Measurements from ENCODE around the gene MAPKAP1.

- TF ChIP-seq EP300 (conservative IDR thresholded peaks at IDR 0.05; ENCODE audit: poor library complexity, severe bottlenecking) (no peak), POLR2AphosphoS5 (IDR thresholded peaks at IDR 0.05) (no peak), TAF1 (IDR thresholded peaks at IDR 0.05; ENCODE audit: low read depth) (no peak), EZH2 (IDR thresholded peaks at IDR 0.05; ENCODE audit: borderline replicate concordance, insufficient read depth, low read length, poor library complexity, severe bottlenecking) (no peak), RAD21 (conservative IDR thresholded peaks at IDR 0.05) (no peak), REST (IDR thresholded peaks at IDR 0.05; ENCODE audit: borderline replicate concordance) (no peak)
- TF ChIP-seq, protein P1, sequence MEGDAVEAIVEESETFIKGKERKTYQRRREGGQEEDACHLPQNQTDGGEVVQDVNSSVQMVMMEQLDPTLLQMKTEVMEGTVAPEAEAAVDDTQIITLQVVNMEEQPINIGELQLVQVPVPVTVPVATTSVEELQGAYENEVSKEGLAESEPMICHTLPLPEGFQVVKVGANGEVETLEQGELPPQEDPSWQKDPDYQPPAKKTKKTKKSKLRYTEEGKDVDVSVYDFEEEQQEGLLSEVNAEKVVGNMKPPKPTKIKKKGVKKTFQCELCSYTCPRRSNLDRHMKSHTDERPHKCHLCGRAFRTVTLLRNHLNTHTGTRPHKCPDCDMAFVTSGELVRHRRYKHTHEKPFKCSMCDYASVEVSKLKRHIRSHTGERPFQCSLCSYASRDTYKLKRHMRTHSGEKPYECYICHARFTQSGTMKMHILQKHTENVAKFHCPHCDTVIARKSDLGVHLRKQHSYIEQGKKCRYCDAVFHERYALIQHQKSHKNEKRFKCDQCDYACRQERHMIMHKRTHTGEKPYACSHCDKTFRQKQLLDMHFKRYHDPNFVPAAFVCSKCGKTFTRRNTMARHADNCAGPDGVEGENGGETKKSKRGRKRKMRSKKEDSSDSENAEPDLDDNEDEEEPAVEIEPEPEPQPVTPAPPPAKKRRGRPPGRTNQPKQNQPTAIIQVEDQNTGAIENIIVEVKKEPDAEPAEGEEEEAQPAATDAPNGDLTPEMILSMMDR (IDR thresholded peaks at IDR 0.05; ENCODE audit: poor library complexity, severe bottlenecking) = no peak
These were observed 236.0 kb downstream of the MAPKAP1 start for GRCh38 chr9:125470767-125471580.
